ENCODE results near the gene MPP4.

MPP4 gene

DNA sequence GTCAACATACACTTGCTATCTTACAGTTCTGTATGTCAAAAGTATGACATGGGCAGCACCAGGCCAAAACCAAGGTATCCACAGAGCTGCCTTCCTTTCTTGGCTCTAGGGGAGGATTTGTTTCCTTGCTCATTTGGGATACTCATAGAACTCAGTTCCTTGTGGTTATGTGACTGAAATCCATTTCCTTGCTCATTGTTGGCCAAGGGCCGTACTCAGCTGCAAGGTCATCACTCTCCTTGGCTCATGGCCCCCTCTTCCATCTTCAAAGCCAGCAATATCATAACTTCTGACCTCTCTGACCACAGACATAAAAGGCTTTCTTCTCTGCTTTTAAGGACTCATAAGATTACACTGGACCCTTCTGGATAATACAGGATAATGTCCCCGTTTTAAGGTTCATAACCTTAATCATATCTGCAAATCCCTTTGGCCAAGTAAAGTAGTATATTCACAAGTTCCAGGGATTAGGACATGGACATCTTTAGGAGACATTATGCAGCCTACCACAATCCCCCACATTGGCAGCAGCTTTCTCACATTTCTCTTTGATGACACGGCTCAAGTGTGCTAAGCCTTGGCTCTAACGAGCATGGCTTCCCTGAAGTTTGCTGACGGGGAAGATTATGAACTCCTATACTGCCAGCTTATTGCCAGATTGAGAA, 76.0 kb downstream of the MPP4 start:
- DNase-seq = no peak

DNA sequence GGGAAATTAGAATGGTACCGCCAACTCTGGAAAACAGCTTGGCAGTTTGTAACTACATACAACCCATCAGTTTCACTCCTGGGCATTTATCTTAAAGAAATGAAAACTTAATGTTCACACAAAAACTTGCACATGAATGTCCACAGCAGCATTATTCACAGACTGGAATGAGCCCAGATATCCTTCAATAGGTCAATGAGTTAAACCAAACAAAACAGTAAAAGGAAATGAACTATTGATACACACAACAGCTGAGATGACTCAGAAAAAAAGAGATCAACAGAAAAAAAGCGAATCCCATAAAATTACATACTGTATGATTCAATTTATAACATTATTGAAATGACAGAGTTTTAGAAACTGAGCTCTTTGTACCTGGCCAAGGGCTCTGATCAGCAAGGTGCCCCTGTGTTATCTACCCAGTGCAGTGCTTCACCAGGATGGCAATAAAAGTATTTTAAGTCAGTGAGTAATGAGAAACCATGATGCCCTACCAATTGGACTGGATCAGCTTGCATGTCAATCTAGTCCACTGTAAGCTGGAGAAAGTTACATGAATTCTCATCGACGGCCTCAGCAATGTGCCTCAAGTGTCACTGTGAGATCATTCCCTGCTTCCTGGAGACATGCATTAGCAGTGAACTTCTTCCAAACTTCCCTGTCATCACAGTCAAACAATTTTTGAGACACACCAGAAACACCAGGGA, 77.0 kb downstream of the MPP4 start:
- DNase-seq = no peak

DNA sequence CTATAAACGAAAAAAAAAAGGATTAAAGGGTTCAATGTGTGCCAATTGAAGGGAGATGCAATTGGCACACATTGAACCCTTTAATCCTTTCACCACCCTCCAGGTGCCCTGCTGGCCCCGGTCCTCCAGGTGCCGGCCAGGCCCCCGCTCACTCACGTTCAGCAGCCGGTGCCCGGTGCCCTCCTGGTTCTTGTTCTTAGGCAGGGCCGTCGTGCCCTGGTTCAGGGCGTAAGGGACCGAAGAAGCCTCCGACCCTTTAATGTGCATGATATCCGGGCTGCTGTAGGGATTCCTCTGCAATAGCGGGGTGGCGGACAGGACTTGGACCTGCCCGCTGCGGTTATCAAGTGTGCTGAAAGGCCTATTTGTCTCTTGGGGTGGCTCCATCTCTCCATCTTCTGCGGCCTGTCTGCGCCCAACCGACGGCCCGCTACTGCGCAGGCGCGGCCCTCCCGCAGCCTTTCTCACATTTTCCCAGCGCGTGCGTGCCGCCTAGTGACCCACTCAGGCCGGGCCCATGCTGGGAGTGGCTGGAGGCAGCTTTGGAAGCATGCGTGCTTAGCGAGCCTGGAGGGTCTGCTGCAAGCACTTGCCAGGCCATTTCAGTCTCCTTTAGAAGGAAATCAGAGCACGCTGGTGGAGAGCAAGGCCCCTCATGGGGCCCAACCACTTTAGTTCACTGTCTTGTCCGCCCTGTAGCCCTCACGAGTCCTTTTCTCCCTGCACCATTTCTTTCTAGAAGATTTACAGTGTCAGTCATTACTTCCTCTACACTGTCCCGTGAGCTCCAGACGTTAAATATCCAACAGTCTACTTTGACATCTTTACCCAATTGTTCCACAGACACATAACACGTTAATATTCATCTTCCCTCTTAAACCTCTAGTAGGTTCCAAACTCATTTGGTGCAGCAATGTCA, 79.4 kb downstream of the MPP4 start:
- no peak for DNase-seq

DNA sequence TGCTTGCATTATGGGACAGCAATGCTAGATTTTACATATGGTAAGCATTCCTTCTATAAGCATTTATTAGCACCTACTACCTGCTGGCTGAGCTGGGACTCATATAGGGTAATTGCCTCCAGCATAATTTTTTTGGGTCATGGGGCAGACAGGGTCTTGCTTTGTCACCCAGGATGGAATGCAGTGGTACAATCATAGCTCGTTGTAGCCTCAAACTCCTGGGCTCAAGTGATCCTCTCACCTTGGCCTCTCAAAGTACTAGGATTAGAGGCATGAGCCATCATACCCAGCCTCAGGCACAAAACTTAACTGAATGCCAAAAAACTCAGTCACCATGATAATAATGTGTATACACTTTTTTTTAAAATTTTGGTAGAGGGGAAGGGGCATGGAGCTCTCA, 90.4 kb downstream of the MPP4 start:
- DNase-seq = no peak

DNA sequence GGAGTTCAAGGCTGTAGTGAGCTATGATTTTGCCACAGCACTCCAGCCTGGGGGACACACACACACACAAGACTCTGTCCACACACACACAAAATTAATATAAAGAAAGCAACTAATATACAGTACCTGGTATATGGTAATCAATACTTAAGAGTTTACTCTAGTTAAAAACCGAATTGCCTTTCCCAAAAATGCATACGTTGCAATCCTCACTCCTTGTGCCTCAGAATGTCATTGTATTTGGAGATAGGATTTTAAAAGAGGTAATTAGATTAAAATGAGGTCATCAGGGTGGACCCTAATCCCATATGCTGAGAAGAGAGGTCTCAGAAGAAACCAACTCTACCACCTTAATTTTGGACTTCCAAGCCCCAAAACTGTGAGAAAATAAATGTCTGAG, 90.9 kb downstream of the MPP4 start:
- no peak for DNase-seq

DNA sequence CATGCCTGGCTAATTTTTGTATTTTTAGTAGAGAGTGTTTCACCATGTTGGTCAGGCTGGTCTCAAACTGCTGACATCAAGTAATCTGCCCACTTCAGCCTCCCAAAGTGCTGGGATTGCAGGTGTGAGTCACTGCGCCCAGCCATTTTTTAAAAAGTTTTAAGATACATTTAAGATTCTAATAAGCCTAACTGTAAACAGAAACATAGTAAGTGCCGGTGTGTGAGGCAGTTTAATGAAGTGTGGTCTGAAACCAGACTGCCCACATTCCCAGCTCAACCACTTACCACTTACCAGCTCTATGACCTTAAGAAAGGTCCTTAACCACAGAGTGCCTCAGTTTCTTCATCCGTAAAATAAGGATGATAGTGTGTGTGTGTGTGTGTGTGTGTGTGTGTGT, 97.5 kb downstream of the MPP4 start:
- no peak for DNase-seq

DNA sequence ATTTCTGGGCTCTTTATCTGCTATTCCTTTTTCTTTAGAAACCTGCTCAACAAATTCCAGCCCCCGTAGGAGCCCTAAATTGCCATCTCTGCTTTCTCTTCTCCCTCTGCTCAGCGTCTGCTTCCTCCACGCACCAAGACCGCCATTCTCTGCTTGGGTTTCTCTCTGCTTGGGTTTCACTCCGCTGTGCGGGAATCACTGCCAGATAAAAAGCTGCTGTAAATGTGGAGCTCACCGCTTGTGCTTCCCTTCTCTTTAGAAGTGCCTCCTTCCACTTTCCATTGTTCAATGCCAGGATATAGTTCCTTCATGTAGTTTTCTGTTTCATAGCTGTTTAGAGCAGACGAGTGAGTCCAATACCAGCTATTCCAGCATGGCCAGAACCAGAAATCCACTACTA, 101.0 kb downstream of the MPP4 start:
- DNase-seq = no peak

Measured in NCI-H524 treated with DMSO at 0.1 percent for 48 hours (cell line).